HEK293T (cell line): ENCODE results near the gene C17orf114.

Experiments
- BHLHE40 ChIP-seq: fragments of 450-650 bp; IDR thresholded peaks from 2 replicates; pipeline ENCODE4 v1.6.1; 2016; ENCODE audit warnings: mild to moderate bottlenecking, moderate library complexity, borderline replicate concordance
- ELF4 ChIP-seq: fragments of 450-650 bp; IDR thresholded peaks from 2 replicates; pipeline ENCODE4 v1.6.1; 2017; ENCODE audit warnings: antibody characterized with exemption
- FOXA1 ChIP-seq: fragments of 450-650 bp; IDR thresholded peaks from 2 replicates; pipeline ENCODE4 v1.6.1; 2016; ENCODE audit warnings: mild to moderate bottlenecking
- FOXK2 ChIP-seq: fragments of 450-650 bp; IDR thresholded peaks from 2 replicates; pipeline ENCODE4 v1.6.1; 2016; ENCODE audit warnings: mild to moderate bottlenecking
- FOXM1 ChIP-seq: fragments of 450-650 bp; IDR thresholded peaks from 2 replicates; pipeline ENCODE4 v1.6.1; 2017; ENCODE audit warnings: mild to moderate bottlenecking, borderline replicate concordance
- HDGF ChIP-seq: fragments of 450-650 bp; IDR thresholded peaks from 2 replicates; pipeline ENCODE4 v1.6.1; 2017; ENCODE audit warnings: antibody characterized with exemption, borderline replicate concordance
- LEF1 ChIP-seq: fragments of 450-650 bp; IDR thresholded peaks from 2 replicates; pipeline ENCODE4 v1.6.1; 2017; ENCODE audit warnings: mild to moderate bottlenecking, borderline replicate concordance
- NFRKB ChIP-seq: fragments of 450-650 bp; IDR thresholded peaks from 2 replicates; pipeline ENCODE4 v1.6.1; 2016; ENCODE audit warnings: mild to moderate bottlenecking, moderate library complexity
- SP1 ChIP-seq: fragments of 450-650 bp; IDR thresholded peaks from 2 replicates; pipeline ENCODE4 v1.6.1; 2017
- TARDBP ChIP-seq: fragments of 450-650 bp; IDR thresholded peaks from 2 replicates; pipeline ENCODE4 v1.6.1; 2016
- ZNF384 ChIP-seq: fragments of 450-650 bp; IDR thresholded peaks from 2 replicates; pipeline ENCODE4 v1.6.1; 2016

- TF ChIP-seq LEF1 (no peak), BHLHE40 (no peak), HDGF (no peak), SP1 (no peak), ZNF384 (no peak), TARDBP (no peak), FOXA1 (no peak), ELF4 (no peak), FOXM1 (no peak), NFRKB (no peak), FOXK2 (no peak)
Observed at GRCh38 chr17:4782652-4783051, 19.5 kb downstream of the C17orf114 start.
